HepG2 (cell line): Measurements from ENCODE around the gene TNRC18. TPM values are rescaled to one million over a fixed set of nuclear protein-coding genes. Genes with fewer than 3 reads are reported as not detected.

Experiments used
- ATM ChIP-seq: fragments of 450-650 bp; IDR thresholded peaks from 2 replicates; pipeline ENCODE4 v1.7.1; 2017; ENCODE audit warnings: mild to moderate bottlenecking, borderline replicate concordance
- CREM ChIP-seq, 2 experiments: sonication (generic) in 1 of 2; formaldehyde crosslinking in 1 of 2; IDR thresholded peaks; 2 replicates each; pipeline versions ENCODE4 v1.4.0 to v1.6.1; 2016 to 2020; ENCODE audit warnings: antibody characterized with exemption in 1 of 2, mild to moderate bottlenecking in 1 of 2, missing genetic modification reagents in 1 of 2
- EZH2 ChIP-seq: conservative IDR thresholded peaks from 2 replicates; pipeline ENCODE4 v1.6.1; 2012; ENCODE audit warnings: mild to moderate bottlenecking, low read depth, low read length, moderate library complexity
- FIP1L1 ChIP-seq: fragments of 200-400 bp; formaldehyde crosslinking; IDR thresholded peaks from 2 replicates; pipeline ENCODE4 v1.6.1; 2018; ENCODE audit warnings: low read depth, mild to moderate bottlenecking, low read length, moderate library complexity, borderline replicate concordance; ENCODE audit not compliant: insufficient read depth
- JUN ChIP-seq: sonication (generic); formaldehyde crosslinking; IDR thresholded peaks from 2 replicates; pipeline ENCODE4 v1.4.0; 2020; ENCODE audit warnings: mild to moderate bottlenecking, missing genetic modification reagents
- MED1 ChIP-seq: sonication (generic); formaldehyde crosslinking; IDR thresholded peaks from 2 replicates; pipeline ENCODE4 v1.4.0; 2020; ENCODE audit warnings: missing genetic modification reagents
- MLX ChIP-seq: IDR thresholded peaks from 2 replicates; pipeline ENCODE4 v1.6.1; 2016
- MLXIP ChIP-seq: sonication (generic); formaldehyde crosslinking; IDR thresholded peaks from 2 replicates; pipeline ENCODE4 v1.9.0; 2021; ENCODE audit warnings: missing genetic modification reagents, borderline replicate concordance
- NR0B2 ChIP-seq: sonication (generic); formaldehyde crosslinking; IDR thresholded peaks from 2 replicates; pipeline ENCODE4 v1.4.0; 2020; ENCODE audit warnings: mild to moderate bottlenecking, missing genetic modification reagents
- SKIL ChIP-seq: sonication (generic); formaldehyde crosslinking; IDR thresholded peaks from 2 replicates; pipeline ENCODE4 v1.8.0; 2022; ENCODE audit warnings: missing genetic modification reagents, mild to moderate bottlenecking, moderate library complexity, borderline replicate concordance
- SNAI1 ChIP-seq: sonication (generic); formaldehyde crosslinking; IDR thresholded peaks from 2 replicates; pipeline ENCODE4 v1.5.0; 2020; ENCODE audit warnings: mild to moderate bottlenecking, missing genetic modification reagents, borderline replicate concordance
- SP1 ChIP-seq, 2 experiments: fragments of 450-650 bp in 1 of 2; sonication (generic) in 1 of 2; formaldehyde crosslinking in 1 of 2; IDR thresholded peaks; 2 replicates each; pipeline versions ENCODE4 v1.4.0 to v1.6.1; 2016 to 2020; ENCODE audit warnings: missing genetic modification reagents in 1 of 2
- ZNF580 ChIP-seq: IDR thresholded peaks from 2 replicates; pipeline ENCODE4 v1.6.1; 2016; ENCODE audit warnings: low read depth, borderline replicate concordance
- ZNF687 ChIP-seq: sonication (generic); formaldehyde crosslinking; IDR thresholded peaks from 2 replicates; pipeline ENCODE4 v1.5.1; 2020; ENCODE audit warnings: mild to moderate bottlenecking, missing genetic modification reagents, moderate library complexity
- ZNF788 ChIP-seq: sonication (generic); formaldehyde crosslinking; IDR thresholded peaks from 2 replicates; pipeline ENCODE4 v1.5.0; 2020; ENCODE audit warnings: mild to moderate bottlenecking, missing genetic modification reagents, borderline replicate concordance
- ZSCAN29 ChIP-seq: sonication (generic); formaldehyde crosslinking; conservative IDR thresholded peaks from 2 replicates; pipeline ENCODE4 v1.4.0; 2020; ENCODE audit warnings: mild to moderate bottlenecking, missing genetic modification reagents
- polyA plus RNA-seq, 8 experiments: library from polyadenylated mRNA; depleted of rRNA in 3 of 8; stranded (reverse) in 7 of 8; unstranded in 1 of 8; fragments of >200 nt; fragmentation: Illumina TruSeq in 4 of 8; extraction: Trizol in 4 of 8; gene quantifications; 2 replicates each; pipeline versions ENCODE4 v1.2.1 to v1.2.3, GENCODE V29; 2011 to 2016; ENCODE audit warnings: low read depth in 4 of 8, missing spikeins in 1 of 8, mixed read lengths in 1 of 8; ENCODE audit not compliant: insufficient read depth in 1 of 8
- total RNA-seq, 5 experiments: library from RNA; depleted of rRNA; stranded (reverse); fragments of >200 nt; fragmentation: Illumina TruSeq; extraction: Trizol; gene quantifications; 2 replicates each; pipeline ENCODE4 v1.2.3, GENCODE V29; 2016; ENCODE audit warnings: low read depth in 1 of 5

TNRC18 gene
- total and polyA plus RNA-seq, 2 of the 13 experiments (the other 11 are each of a cell fraction or from before 2014, with no cell fraction given), result 11.7 to 17.4 TPM

- TF ChIP-seq ZNF687 (peak; percentile 79), MED1 (CRISPR knock-in tag) (peak; percentile 87), MLX (no peak), ZNF788 (CRISPR knock-in tag) (no peak), ZNF580 (peak; percentile 67; the same call in 1 of the 2 replicates), CREM (IDR thresholded peaks at IDR 0.05) (peak; percentile 63), CREM (CRISPR knock-in tag; IDR thresholded peaks at IDR 0.05) (no peak), SP1 (IDR thresholded peaks at IDR 0.05) (no peak), SP1 (CRISPR knock-in tag; IDR thresholded peaks at IDR 0.05) (no peak), NR0B2 (CRISPR knock-in tag) (no peak), ATM (no peak), EZH2 (no peak), FIP1L1 (peak; percentile 58; the same call in 1 of the 2 replicates), SKIL (peak; percentile 75), JUN (CRISPR knock-in tag) (no peak), ZSCAN29 (CRISPR knock-in tag) (no peak), SNAI1 (CRISPR knock-in tag) (no peak; the same call in 1 of the 2 replicates), MLXIP (peak; percentile 22; the same call in 1 of the 2 replicates)
Observed at GRCh38 chr7:5429253-5429856, 5.7 kb upstream of the TNRC18 start (continued).
